Measurements from ENCODE around the gene CDYL2. TPM values are rescaled to one million over a fixed set of nuclear protein-coding genes. Genes with fewer than 3 reads are reported as not detected.

Gene CDYL2
- total RNA-seq, 1 donor from 2014 or later = 125 TPM

GRCh38 chr16:80652441-80652840 lies 152.0 kb downstream of the CDYL2 start:
- intact Hi-C loops (cut with micrococcal nuclease) = no loop called here

- intact Hi-C loops (cut with micrococcal nuclease) = loop anchor here (1.0 kb wide), 1 partner anchor 59 kb away; no protein-coding TSS in a partner anchor
Observed at GRCh38 chr16:80650281-80650680, 154.1 kb downstream of the CDYL2 start.

- intact Hi-C loops (cut with micrococcal nuclease) = no loop called here
Observed at GRCh38 chr16:80640316-80640715, 164.1 kb downstream of the CDYL2 start.

- intact Hi-C loops (cut with micrococcal nuclease) = no loop called here
Observed at GRCh38 chr16:80639636-80640035, 164.8 kb downstream of the CDYL2 start.

- intact Hi-C loops (cut with micrococcal nuclease) = loop anchor here (2.0 kb wide), 1 partner anchor 19 kb away; no protein-coding TSS in a partner anchor
Observed at GRCh38 chr16:80637621-80638020, 166.8 kb downstream of the CDYL2 start.

GRCh38 chr16:80631581-80631980 lies 172.8 kb downstream of the CDYL2 start:
- intact Hi-C loops (cut with micrococcal nuclease) = no loop called here

- intact Hi-C loops (cut with micrococcal nuclease) = loop anchor here (5.0 kb wide), 1 partner anchor 39 kb away; no protein-coding TSS in a partner anchor
Observed at GRCh38 chr16:80628254-80628653, 176.1 kb downstream of the CDYL2 start.

GRCh38 chr16:80627108-80627507 lies 177.3 kb downstream of the CDYL2 start:
- intact Hi-C loops (cut with micrococcal nuclease) = loop anchor here (5.0 kb wide), 1 partner anchor 40 kb away; no protein-coding TSS in a partner anchor

GRCh38 chr16:80623376-80623775 lies 181.0 kb downstream of the CDYL2 start:
- intact Hi-C loops (cut with micrococcal nuclease) = no loop called here

- intact Hi-C loops (cut with micrococcal nuclease) = no loop called here
Observed at GRCh38 chr16:80622007-80622406, 182.4 kb downstream of the CDYL2 start.

- intact Hi-C loops (cut with micrococcal nuclease) = no loop called here
Observed at GRCh38 chr16:80620736-80621605, 183.4 kb downstream of the CDYL2 start.

- intact Hi-C loops (cut with micrococcal nuclease) = no loop called here
Observed at GRCh38 chr16:80619824-80620223, 184.6 kb downstream of the CDYL2 start.

- intact Hi-C loops (cut with micrococcal nuclease) = no loop called here
Observed at GRCh38 chr16:80618862-80619648, 185.3 kb downstream of the CDYL2 start.

GRCh38 chr16:80616362-80616761 lies 188.0 kb downstream of the CDYL2 start:
- intact Hi-C loops (cut with micrococcal nuclease) = no loop called here

- intact Hi-C loops (cut with micrococcal nuclease) = no loop called here
Observed at GRCh38 chr16:80615735-80616134, 188.7 kb downstream of the CDYL2 start.

GRCh38 chr16:80614908-80615671 lies 189.3 kb downstream of the CDYL2 start:
- intact Hi-C loops (cut with micrococcal nuclease) = no loop called here

GRCh38 chr16:80612461-80613017 lies 191.9 kb downstream of the CDYL2 start:
- intact Hi-C loops (cut with micrococcal nuclease) = no loop called here

GRCh38 chr16:80611930-80612327 lies 192.5 kb downstream of the CDYL2 start:
- intact Hi-C loops (cut with micrococcal nuclease) = no loop called here

GRCh38 chr16:80611171-80611929 lies 193.0 kb downstream of the CDYL2 start:
- intact Hi-C loops (cut with micrococcal nuclease) = no loop called here

- intact Hi-C loops (cut with micrococcal nuclease) = no loop called here
Observed at GRCh38 chr16:80610481-80611156, 193.8 kb downstream of the CDYL2 start.

Data from T-helper 1 cell treated with Interleukin-12 subunit alpha and Interleukin-12 subunit beta and Interleukin-4 antibody, amounts not matched to agents 30 ng/mL and 1 ng/mL, for 36 hours (primary cell).